Keratinocyte (primary cell): ENCODE results near the gene CPVL.

Source experiments
- CTCF ChIP-seq, 3 experiments: IDR thresholded peaks in 1 of 3; conservative IDR thresholded peaks in 1 of 3; optimal IDR thresholded peaks in 1 of 3; 2 replicates in 2 of 3; 3 replicates in 1 of 3; pipeline versions ENCODE3 to v1.5.1; 2011; ENCODE audit warnings: low read length in 3 of 3, mild to moderate bottlenecking in 3 of 3, moderate library complexity in 2 of 3, control low read depth in 1 of 3, inconsistent platforms in 1 of 3; ENCODE audit not compliant: insufficient read depth in 2 of 3; ENCODE audit errors: extremely low read depth in 1 of 3
- EZH2 ChIP-seq: IDR thresholded peaks from one replicate; pipeline ENCODE4 v1.6.1; 2012; ENCODE audit warnings: inconsistent platforms, mild to moderate bottlenecking, low read length, moderate library complexity

GRCh38 chr7:29096446-29096730 lies 49.9 kb downstream of the CPVL start:
- TF ChIP-seq CTCF (optimal IDR thresholded peaks at IDR 0.05 in 1 of 3, IDR thresholded peaks at IDR 0.05 in 1 of 3, conservative IDR thresholded peaks at IDR 0.05 in 1 of 3; ENCODE audit: extremely low read depth in 1 of 3, insufficient read depth in 2 of 3, low read length in 3 of 3) (no peak), EZH2 (no peak)
